ENCODE measurements around the gene METTL25B. TPM values are rescaled to one million over a fixed set of nuclear protein-coding genes. Genes with fewer than 3 reads are reported as not detected.

The METTL25B gene
- 10 to 100 TPM; 33.0 to 37.4 TPM for total RNA-seq

- Mint-ChIP-seq H3K4me3 (no peak within 1 kb of the TSS), H3K9me3 (no peaks in the 10 kb centered on the region), H3K4me1 (ENCODE audit: low read depth in 2 of 2) (peaks cover 23 to 31% of the 10 kb centered on the region in 2 donors), H3K36me3 (peaks cover 25% of the 10 kb centered on the region), H3K27ac (no peak within 1 kb of the TSS), H3K27me3 (no peaks in the 10 kb centered on the region)
- DNase-seq (ENCODE audit: low spot score): peak; percentile 91
- peak; percentile 81 to 86 for ATAC-seq
Measured at GRCh38 chr1:156727926-156728598, at the start of gene METTL25B. METTL25B (plus strand) TSS chr1:156728469; CDS start chr1:156729105, 636 bp downstream.

GRCh38 chr1:156680056-156680455 lies 48.2 kb upstream of the METTL25B start:
- H3K4me3 Mint-ChIP-seq: no peak overlapping the region
- ATAC-seq: no peak
- peaks cover 17 to 30% of the 10 kb centered on the region in 2 donors for H3K4me1 Mint-ChIP-seq (ENCODE audit: low read depth in 2 of 2)
- H3K27ac Mint-ChIP-seq: no peak overlapping the region
- H3K9me3 Mint-ChIP-seq: no peaks in the 10 kb centered on the region
- DNase-seq (ENCODE audit: low spot score): no peak
- no peaks in the 10 kb centered on the region for H3K36me3 Mint-ChIP-seq
- peaks cover 56 to 60% of the 10 kb centered on the region in 2 donors for H3K27me3 Mint-ChIP-seq

- peaks cover 54 to 60% of the 10 kb centered on the region in 2 donors for H3K27me3 Mint-ChIP-seq
- H3K9me3 Mint-ChIP-seq: no peaks in the 10 kb centered on the region
- no peak overlapping the region for H3K27ac Mint-ChIP-seq
- H3K4me3 Mint-ChIP-seq: no peak overlapping the region
- H3K36me3 Mint-ChIP-seq: no peaks in the 10 kb centered on the region
- ATAC-seq (no peak), DNase-seq (ENCODE audit: low spot score) (no peak)
- peaks cover 17 to 30% of the 10 kb centered on the region in 2 donors for H3K4me1 Mint-ChIP-seq (ENCODE audit: low read depth in 2 of 2)
Measured at GRCh38 chr1:156681196-156681960, 46.9 kb upstream of the METTL25B start.

GRCh38 chr1:156682166-156682890 lies 45.9 kb upstream of the METTL25B start:
- Mint-ChIP-seq H3K27me3 (peaks cover 50 to 55% of the 10 kb centered on the region in 2 donors), H3K36me3 (no peaks in the 10 kb centered on the region), H3K4me3 (no peak overlapping the region), H3K9me3 (no peaks in the 10 kb centered on the region), H3K27ac (no peak overlapping the region), H3K4me1 (ENCODE audit: low read depth in 2 of 2) (peaks cover 17 to 28% of the 10 kb centered on the region in 2 donors)
- ATAC-seq (no peak), DNase-seq (ENCODE audit: low spot score) (no peak)

DNA sequence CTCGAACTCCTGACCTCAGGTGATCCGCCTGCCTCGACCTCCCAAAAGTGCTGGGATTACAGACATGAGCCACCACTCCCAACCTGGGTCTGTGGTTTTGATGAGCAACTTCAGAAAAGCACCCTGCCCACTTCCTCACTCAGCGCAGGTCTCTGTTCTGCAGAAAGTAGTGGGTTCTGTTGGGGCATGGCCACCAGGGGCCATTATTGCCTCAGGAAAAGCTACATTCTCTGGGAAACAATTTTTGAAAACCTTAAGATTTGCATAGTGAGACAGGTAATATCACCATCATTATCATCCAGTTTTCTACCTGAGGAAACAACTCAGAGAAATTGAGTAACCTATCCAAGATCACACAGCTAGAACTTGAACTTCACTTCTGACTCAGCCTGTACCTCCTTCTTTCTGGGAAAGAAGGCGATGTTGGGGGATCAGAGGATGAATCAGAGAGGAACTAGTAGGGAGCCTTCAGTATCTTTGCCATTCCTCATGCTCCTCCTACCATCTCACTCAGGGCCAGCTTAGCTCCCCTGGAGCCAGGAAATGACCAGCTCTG lies 44.0 kb upstream of the METTL25B start:
- peaks cover 13 to 15% of the 10 kb centered on the region in 2 donors for H3K4me1 Mint-ChIP-seq (ENCODE audit: low read depth in 2 of 2)
- peak overlapping the region; percentile 36 for H3K4me3 Mint-ChIP-seq
- DNase-seq (ENCODE audit: low spot score) (peak; percentile 57), ATAC-seq (peak; percentile 77 to 81)
- H3K36me3 Mint-ChIP-seq: no peaks in the 10 kb centered on the region
- no peaks in the 10 kb centered on the region for H3K9me3 Mint-ChIP-seq
- H3K27ac Mint-ChIP-seq: no peak overlapping the region
- peaks cover 42% of the 10 kb centered on the region in 2 donors for H3K27me3 Mint-ChIP-seq

GRCh38 chr1:156689035-156689952 lies 39.0 kb upstream of the METTL25B start:
- ATAC-seq (peak; percentile 90 to 91), DNase-seq (ENCODE audit: low spot score) (peak; percentile 75)
- H3K27me3 Mint-ChIP-seq: peaks cover 39 to 40% of the 10 kb centered on the region in 2 donors
- H3K36me3 Mint-ChIP-seq: no peaks in the 10 kb centered on the region
- peaks cover 22 to 24% of the 10 kb centered on the region in 2 donors for H3K4me1 Mint-ChIP-seq (ENCODE audit: low read depth in 2 of 2)
- peak overlapping the region in 1 of 2 donors; percentile 53 for H3K27ac Mint-ChIP-seq
- H3K9me3 Mint-ChIP-seq: no peaks in the 10 kb centered on the region
- peak overlapping the region; percentile 8 for H3K4me3 Mint-ChIP-seq

DNA sequence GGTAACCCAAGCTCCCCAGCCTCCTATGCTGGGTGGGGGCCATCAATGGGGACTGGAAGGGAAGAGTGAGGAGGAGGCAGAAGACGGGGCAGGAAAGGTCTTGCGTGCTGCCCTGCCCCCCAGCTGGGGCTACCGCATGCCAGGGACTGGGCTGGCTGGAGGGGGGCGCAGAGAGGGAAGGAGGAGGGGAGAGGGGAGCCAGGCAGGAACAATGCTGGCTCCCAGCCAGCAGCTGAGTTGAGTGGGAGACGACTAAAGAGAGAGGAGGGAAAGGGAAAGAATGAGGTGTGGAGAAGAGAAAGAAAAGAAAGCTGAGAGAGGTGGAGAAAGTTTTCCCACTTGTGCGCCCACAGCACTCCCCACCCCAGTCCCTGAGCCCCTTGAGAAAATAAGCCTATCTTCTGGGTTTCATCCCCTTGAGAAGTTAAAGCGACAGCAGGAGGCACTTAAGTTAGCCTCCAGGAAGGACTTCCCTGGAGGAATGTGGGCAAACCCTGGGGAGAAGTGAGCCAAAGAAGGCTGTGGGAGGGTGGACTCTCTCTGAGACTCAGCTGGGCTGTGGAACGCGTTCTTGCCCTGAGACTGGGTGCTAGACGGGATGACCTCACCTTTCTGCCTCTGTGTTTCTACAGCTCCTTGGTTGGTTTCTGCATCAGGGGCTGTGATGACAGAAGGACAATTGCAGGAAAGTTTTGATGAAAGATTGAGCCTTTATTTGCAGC lies 38.2 kb upstream of the METTL25B start:
- H3K36me3 Mint-ChIP-seq: no peaks in the 10 kb centered on the region
- no peak overlapping the region for H3K4me3 Mint-ChIP-seq
- H3K27ac Mint-ChIP-seq: peak overlapping the region in 1 of 2 donors; percentile 53
- peaks cover 18 to 20% of the 10 kb centered on the region in 2 donors for H3K4me1 Mint-ChIP-seq (ENCODE audit: low read depth in 2 of 2)
- ATAC-seq (no peak), DNase-seq (ENCODE audit: low spot score) (no peak)
- no peaks in the 10 kb centered on the region for H3K9me3 Mint-ChIP-seq
- H3K27me3 Mint-ChIP-seq: peaks cover 39 to 45% of the 10 kb centered on the region in 2 donors

- H3K27ac Mint-ChIP-seq: no peak overlapping the region
- peaks cover 18 to 20% of the 10 kb centered on the region in 2 donors for H3K4me1 Mint-ChIP-seq (ENCODE audit: low read depth in 2 of 2)
- H3K9me3 Mint-ChIP-seq: no peaks in the 10 kb centered on the region
- H3K36me3 Mint-ChIP-seq: no peaks in the 10 kb centered on the region
- H3K27me3 Mint-ChIP-seq: peaks cover 39 to 45% of the 10 kb centered on the region in 2 donors
- no peak overlapping the region for H3K4me3 Mint-ChIP-seq
- DNase-seq (ENCODE audit: low spot score) (no peak), ATAC-seq (no peak)
Measured at GRCh38 chr1:156690675-156691036, 37.6 kb upstream of the METTL25B start.

GRCh38 chr1:156691191-156691590 lies 37.1 kb upstream of the METTL25B start:
- H3K27ac Mint-ChIP-seq: no peak overlapping the region
- H3K36me3 Mint-ChIP-seq: no peaks in the 10 kb centered on the region
- ATAC-seq: no peak
- H3K4me1 Mint-ChIP-seq (ENCODE audit: low read depth in 2 of 2): peaks cover 18 to 20% of the 10 kb centered on the region in 2 donors
- no peaks in the 10 kb centered on the region for H3K9me3 Mint-ChIP-seq
- peaks cover 39 to 45% of the 10 kb centered on the region in 2 donors for H3K27me3 Mint-ChIP-seq
- H3K4me3 Mint-ChIP-seq: no peak overlapping the region
- DNase-seq (ENCODE audit: low spot score): no peak

DNA sequence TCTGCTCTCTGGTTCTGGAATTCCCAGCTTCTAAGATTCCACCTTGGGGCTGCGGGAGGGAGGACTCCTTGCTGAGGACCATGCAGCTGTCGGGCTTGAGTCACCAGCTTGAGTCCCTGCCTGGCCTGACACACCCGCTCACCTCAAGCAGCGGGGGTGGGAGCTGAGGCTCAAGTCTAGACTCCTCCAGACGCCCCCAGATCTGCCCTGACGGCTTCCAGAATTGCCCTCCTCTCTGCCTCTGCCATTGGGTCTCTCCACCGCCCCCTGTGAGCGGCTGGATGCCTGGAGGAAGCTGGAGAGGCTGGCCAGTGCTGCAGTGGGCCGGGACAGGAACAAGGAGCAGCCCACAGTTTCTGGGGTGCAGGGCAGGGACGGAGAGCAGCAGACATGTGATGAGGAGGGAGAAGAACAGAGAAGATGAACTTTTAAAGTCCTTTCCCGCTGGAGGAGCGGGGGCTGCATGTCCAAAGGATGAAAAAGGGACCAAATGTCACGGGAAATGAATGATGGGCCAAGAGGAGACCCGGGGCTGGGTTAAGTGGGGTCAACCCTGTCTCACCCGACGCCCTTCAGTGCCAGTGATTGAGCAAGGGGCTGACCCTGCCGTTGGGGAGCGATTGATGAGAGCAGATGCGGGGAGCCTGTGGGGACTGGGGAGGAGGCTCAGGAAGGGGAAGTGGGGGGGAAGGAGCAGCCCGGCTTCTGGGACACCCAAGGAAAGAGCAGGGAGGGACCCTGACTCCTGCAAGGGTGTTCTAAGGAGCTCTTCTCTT lies 36.4 kb upstream of the METTL25B start:
- no peaks in the 10 kb centered on the region for H3K36me3 Mint-ChIP-seq

GRCh38 chr1:156692441-156692924 lies 35.8 kb upstream of the METTL25B start:
- Mint-ChIP-seq H3K4me1 (ENCODE audit: low read depth in 2 of 2) (peaks cover 18 to 20% of the 10 kb centered on the region in 2 donors), H3K27me3 (peaks cover 47 to 57% of the 10 kb centered on the region in 2 donors), H3K9me3 (no peaks in the 10 kb centered on the region)

More for the DNA sequence above, 36.4 kb upstream of the METTL25B start:
- ATAC-seq (no peak), DNase-seq (ENCODE audit: low spot score) (no peak)
- H3K27me3 Mint-ChIP-seq: peaks cover 43 to 50% of the 10 kb centered on the region in 2 donors
- no peak overlapping the region for H3K4me3 Mint-ChIP-seq
- no peaks in the 10 kb centered on the region for H3K9me3 Mint-ChIP-seq
- peak overlapping the region in 1 of 2 donors; percentile 28 for H3K27ac Mint-ChIP-seq
- H3K4me1 Mint-ChIP-seq (ENCODE audit: low read depth in 2 of 2): peaks cover 18 to 20% of the 10 kb centered on the region in 2 donors

More at GRCh38 chr1:156692441-156692924, 35.8 kb upstream of the METTL25B start:
- Mint-ChIP-seq H3K27ac (peak overlapping the region in 1 of 2 donors; percentile 28), H3K4me3 (no peak overlapping the region), H3K36me3 (no peaks in the 10 kb centered on the region)
- no peak for DNase-seq (ENCODE audit: low spot score)
- no peak for ATAC-seq

Measured in natural killer cell treated with Interleukin-12 subunit alpha and Interleukin-12 subunit beta and Interleukin-15 and Interleukin-18, amount 100 ng/mL, for 72 hours (primary cell).